Left forelimb (tissue), 1 donor: ENCODE results near the gene ZFPM1.

ENCODE experiments used
- DNase-seq: peaks from one replicate; pipeline ENCODE4 v3.0.0-alpha.2; 2018; ENCODE audit warnings: low spot score

The ZFPM1 gene

DNA sequence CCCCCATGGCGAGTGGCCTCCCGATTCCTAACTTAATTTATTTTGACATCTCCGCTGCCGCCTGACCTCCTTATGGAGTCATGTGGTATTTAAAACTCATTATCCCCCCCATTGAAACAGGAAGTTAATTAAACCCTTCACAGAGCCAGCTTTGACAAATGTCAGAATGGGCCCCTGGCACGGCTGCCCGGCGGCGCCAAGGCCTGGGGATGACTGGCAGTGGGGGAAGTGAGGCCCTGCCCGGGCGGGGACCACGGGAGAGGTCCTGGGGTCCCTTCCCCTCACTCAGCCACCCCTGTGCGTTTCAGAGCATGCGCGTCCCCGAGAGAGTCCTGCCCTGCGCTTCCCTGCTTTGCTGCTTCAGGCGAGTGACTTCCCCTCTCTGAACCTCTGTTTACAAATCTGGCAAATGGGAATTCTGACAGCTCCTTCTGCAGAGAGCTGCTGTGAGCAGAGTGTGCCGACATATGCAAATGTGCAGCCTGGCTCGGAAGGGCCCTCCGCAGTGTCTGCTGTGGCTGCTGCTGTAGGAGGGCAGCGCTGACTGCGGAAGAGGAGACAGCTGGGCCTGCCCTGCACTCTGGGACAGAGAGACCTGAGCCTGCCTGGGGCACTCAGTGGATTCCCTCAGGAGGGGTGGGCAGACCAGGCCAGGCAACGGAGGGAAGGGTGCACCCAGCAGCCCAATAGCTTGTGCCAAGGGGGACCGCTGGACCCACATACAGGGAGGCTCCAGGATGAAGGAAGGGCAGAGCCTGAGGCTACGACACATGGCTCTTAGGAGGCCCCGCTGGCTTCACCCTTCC is 4.4 kb upstream of the ZFPM1 start:
- DNase-seq, result no peak

- DNase-seq, result no peak
Observed at GRCh38 chr16:88449267-88449561, 3.9 kb upstream of the ZFPM1 start.

- DNase-seq, result no peak
Observed at GRCh38 chr16:88451586-88452481, 1.2 kb upstream of the ZFPM1 start.

DNA sequence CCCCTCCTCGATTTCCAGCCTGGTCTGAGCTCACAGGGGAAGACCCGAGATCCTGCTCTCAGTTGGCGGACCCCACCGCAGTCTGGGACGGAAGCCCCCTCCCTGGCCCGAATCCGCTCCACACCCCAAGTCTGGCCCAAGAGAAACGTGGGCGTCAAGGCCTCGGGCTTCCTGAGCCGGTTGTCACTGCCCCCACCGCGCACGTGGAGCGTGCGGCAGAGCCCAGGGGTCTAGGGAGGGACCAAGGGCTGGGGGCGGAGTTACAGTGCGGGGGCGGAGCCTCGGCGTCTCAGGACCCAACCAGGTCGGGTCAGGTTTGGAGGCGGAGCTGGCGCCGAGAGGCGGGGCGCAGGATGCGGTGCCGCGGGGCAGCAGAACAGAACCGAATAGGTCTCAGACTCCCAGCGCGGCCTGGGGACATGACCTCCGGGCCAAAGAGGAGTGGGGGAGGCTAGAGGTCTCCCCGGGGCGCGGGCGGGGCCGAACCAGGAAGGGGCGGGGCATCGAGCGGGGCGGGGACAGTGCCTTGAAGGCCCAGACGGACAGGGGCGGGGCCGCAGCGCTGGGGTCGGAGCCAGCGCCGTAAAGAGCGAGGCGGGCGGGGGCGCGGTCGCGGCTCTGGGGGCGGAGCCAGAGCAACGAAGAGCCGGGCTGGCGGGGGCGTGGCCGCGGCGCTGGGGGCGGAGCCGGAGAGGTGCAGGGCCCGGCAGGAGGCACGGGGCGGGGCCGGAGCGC is 431 bp upstream of the ZFPM1 start:
- DNase-seq, result peak; percentile 99

GRCh38 chr16:88453611-88454522 is 787 bp downstream of the ZFPM1 start:
- no peak for DNase-seq

- no peak for DNase-seq
Observed at GRCh38 chr16:88454523-88454947, 1.5 kb downstream of the ZFPM1 start.

DNA sequence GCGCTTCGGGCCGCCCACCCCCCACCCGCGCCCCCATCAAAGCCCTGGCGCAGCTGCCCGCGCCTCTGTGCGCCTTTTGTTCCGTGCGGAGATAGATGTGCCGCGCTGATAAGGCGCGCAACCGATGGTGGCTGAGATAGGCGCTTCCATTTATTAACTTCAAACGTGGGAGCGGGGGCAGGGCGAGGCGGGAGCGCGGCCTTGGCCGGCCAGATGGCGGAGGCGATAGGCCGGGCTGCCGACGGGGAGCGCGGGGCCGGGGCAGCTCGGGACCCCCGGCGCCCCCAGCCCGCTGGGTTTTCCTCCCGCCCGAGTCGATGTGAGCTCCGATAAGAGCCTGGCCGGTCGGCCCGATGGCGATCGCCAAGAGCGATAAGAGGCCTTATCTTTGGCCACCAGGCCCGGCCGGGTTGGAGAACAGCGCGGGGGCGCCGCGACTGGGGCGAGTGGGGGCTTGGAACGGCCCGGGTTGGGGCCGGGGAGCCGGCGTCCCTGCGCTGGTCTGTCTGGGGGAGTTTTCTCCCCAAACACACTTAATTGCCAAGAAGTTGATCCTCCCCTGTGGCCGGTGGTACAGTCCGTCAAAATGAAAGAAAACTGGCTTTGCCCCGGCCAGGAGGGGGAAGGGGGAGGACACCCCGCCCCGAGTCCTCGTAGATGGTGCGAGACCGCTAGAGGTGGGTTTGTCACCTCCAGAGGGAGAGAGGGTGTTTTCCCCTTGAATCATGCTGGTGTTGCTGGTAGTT is 2.7 kb downstream of the ZFPM1 start:
- no peak for DNase-seq

DNA sequence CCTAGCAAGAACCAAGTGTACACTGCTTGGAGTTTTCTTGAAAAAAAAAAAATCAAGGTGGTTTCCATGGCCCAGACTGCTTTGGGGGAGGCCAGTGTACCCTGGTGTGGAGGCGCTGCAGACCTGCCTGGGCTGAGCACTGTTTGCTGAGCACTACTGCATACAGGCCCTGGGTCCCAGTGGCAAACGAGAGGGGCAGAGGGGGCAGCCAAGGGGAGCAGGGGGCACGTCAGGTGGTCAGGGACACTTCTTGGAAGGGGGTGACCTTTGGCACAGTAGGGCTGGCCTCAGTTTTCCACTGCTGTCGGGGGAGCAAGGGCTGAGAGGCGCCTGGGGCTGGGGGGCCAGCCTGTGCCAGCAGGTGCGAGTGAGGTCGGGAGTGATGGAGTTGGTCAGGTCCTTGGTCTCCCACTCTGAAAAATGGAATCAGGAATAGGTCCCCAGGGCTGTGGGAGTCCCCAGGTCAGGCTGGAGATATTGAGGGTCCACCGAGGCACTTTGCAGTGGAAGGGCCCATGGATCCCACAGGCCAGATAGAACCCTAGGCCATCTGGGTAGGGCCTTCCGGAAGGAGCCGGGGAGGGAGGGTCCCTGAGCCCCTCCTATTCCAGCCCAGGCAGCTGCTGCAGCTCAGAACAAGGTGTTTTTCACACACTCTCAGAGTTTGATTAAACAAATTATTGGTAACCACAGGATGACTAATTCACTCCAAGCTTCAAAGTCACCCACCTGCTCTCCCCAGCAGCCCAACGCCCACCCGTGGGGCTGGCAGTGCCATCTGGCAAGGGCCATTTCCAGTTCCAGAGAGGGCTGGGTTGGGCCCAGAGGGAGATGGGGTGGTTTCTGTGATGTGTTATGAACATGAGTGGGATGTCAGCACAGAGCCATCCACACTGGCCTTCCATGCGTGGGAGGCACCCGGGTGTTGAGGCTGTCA is 3.5 kb downstream of the ZFPM1 start:
- no peak for DNase-seq

- DNase-seq, result no peak
Observed at GRCh38 chr16:88458039-88458772, 5.1 kb downstream of the ZFPM1 start.

- no peak for DNase-seq
Observed at GRCh38 chr16:88458773-88459235, 5.7 kb downstream of the ZFPM1 start.

DNA sequence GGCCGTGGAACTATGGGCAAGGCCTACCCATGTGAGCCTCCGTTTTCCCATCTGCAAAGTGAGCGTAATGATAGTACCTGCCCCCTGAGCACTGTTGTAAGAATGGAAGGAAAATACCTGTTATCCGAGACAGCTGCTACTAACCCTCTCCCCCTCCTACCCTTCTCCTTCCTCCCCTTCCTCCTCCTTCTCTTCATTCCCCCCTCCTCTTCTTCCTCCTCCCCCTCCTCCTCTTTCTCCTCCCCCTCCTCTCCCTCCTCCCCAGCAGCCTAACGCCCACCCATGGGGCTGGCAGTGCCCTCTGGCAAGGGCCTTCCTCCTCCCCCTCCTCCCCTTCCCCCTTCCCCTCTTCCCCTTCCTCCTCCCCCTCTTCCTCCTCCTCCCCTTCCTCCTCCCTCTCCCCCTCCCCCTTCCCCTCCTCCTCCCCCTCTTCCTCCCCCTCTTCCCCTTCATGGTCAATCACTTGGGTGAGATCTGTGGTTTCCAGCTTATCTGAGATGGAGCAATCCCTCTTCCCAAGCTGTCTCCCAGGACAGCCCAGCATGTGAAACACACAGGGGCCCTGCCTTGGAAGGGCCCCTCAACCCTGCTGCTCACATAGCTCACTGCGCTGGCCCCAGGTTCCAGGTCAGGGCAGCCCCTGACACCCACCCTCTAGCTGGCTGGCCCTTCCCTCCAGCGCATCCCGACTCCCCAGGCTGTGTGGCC is 6.4 kb downstream of the ZFPM1 start:
- no peak for DNase-seq

DNA sequence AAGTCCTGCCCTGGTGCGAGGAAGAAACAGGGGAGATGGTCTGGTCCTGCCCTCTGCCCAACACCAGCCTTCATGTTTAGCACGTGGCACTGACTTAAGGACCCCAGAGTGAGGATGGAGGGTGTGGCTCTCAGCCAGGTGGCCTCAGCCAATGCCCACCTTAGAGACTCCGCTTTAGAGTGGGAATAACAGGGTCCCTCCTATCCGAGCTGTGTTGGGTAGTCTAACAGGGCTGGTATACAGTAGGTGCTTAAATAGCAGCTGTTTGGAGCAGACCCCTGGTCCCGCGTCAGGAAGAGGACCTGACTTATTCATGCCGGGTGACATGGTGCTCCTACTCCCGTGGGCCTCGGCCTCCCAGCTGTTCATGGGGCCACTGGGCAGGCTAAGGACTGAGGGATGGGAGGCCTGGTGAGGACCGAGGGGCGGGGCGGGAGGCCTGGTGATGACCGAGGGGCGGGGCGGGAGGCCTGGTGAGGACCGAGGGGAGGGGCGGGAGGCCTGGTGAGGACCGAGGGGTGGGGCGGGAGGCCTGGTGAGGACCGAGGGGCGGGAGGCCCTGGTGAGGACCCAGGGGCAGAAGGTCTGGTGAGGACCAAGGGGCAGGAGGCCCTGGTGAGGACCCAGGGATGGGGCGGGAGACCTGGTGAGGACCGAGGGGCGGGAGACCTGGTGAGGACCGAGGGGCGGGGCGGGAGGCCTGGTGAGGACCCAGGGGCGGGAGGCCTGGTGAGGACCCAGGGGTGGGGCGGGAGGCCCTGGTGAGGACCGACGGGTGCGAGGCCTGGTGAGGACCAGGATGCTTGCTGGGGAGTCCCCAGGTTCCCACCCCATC is 7.6 kb downstream of the ZFPM1 start:
- DNase-seq, result no peak

DNA sequence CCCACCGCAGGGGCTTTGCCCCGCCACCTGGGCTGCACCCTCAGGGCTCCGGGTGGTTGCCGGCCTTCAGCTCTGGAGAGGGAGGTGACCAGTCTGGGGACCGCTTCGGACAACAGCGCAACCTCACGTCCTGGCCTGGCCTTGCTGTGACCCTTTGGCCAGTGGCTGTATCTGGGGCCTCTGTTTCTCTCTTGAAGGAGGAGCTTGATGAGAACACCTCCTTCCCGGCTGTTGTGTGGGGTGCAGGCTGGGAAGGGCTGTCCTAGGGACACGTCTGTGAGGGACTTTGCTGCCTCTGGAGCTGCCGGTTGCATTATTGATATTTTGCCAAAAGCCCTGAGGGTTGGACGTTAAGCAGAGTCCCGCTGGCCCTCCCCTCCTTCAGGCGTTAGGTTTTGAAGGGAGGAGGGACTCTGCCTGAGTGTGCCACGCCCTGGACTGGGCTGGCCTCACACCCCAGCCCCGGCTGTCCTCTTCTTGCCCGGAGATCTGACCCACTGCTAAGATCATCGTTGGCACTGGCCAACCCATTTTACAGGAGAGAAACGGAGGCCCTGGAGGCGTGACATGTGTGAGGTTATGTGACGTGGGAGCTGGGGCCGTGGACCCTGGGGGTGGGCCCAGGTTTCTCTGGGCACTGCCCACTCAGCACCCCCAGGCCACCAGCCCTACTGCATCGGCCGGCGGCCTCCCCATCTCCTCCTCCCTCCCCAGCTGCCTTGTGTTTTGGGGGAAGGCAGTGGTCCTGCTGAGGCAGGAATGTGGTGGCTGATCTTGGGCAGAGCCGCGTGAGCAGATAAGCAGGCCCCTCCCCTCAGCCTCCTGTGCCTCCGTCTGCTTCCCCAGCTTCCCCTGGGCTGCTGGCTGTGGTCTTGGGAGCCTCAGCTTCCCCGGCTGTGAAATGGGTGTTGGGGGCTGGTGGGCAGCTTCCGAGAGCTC is 8.5 kb downstream of the ZFPM1 start:
- DNase-seq, result no peak

DNA sequence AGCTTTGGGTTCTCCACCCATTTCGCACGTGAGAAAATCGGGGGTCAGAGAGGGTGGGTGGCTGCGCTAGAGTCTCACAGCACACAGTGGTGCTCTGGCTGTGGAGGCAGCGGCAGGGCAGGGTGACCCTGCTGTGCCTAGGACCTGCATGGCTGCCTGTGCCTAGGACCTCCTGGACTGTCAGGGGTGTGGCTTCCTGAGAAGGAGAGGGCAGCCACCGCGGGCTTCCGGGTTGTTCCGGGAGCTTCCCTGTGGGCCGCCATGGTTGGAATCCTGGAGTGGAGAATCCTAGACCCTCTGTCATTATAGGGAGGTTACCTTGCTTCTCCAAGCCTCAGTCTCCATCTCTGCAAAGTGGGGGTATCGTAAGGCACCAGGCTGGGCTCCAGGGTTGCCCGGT is 9.3 kb downstream of the ZFPM1 start:
- DNase-seq, result no peak

GRCh38 chr16:88463411-88463810 is 10.3 kb downstream of the ZFPM1 start:
- no peak for DNase-seq
